Osteocyte (in vitro differentiated cells): ENCODE measurements around the gene HOTAIR. TPM values are rescaled to one million over a fixed set of nuclear protein-coding genes. Genes with fewer than 3 reads are reported as not detected.

ENCODE experiments used
- DNase-seq: peaks from one replicate; pipeline ENCODE4 v3.0.0; 2021; ENCODE audit warnings: mixed read lengths; ENCODE audit not compliant: unreplicated experiment; ENCODE audit errors: extremely low spot score
- H3K27ac Mint-ChIP-seq: one replicate; pipeline ENCODE4 v1.8.0; 2021; ENCODE audit warnings: mild to moderate bottlenecking, mixed read lengths; ENCODE audit not compliant: unreplicated experiment
- H3K27me3 Mint-ChIP-seq: one replicate; pipeline ENCODE4 v1.8.0; 2021; ENCODE audit warnings: mixed read lengths; ENCODE audit not compliant: unreplicated experiment
- H3K36me3 Mint-ChIP-seq: one replicate; pipeline ENCODE4 v1.8.0; 2021; ENCODE audit warnings: mixed read lengths; ENCODE audit not compliant: unreplicated experiment
- H3K4me1 Mint-ChIP-seq: one replicate; pipeline ENCODE4 v1.8.0; 2021; ENCODE audit warnings: mixed read lengths; ENCODE audit not compliant: unreplicated experiment
- H3K4me3 Mint-ChIP-seq: one replicate; pipeline ENCODE4 v1.8.0; 2021; ENCODE audit warnings: mild to moderate bottlenecking, moderate library complexity, mixed read lengths; ENCODE audit not compliant: unreplicated experiment
- H3K9me3 Mint-ChIP-seq: one replicate; pipeline ENCODE4 v1.8.0; 2021; ENCODE audit warnings: mixed read lengths; ENCODE audit not compliant: unreplicated experiment
- total RNA-seq: library from RNA; stranded (reverse); gene quantifications from 2 replicates; pipeline ENCODE4 v1.2.1, GENCODE V29; 2021
- TF ChIP-seq, protein P1 (sequence below): fragments of 200-600 bp; sonication (generic); IDR thresholded peaks from 2 replicates; pipeline ENCODE4 v1.5.0; 2021; ENCODE audit warnings: antibody characterized with exemption, mild to moderate bottlenecking, moderate library complexity

HOTAIR gene
- total RNA-seq, 1 donor from 2014 or later: not detected

- no peak overlapping the region for H3K27ac Mint-ChIP-seq
- peaks cover 91% of the 10 kb centered on the region for H3K27me3 Mint-ChIP-seq
- H3K4me3 Mint-ChIP-seq: no peak overlapping the region
- no peak for DNase-seq
- H3K36me3 Mint-ChIP-seq: no peaks in the 10 kb centered on the region
- TF ChIP-seq, protein P1, sequence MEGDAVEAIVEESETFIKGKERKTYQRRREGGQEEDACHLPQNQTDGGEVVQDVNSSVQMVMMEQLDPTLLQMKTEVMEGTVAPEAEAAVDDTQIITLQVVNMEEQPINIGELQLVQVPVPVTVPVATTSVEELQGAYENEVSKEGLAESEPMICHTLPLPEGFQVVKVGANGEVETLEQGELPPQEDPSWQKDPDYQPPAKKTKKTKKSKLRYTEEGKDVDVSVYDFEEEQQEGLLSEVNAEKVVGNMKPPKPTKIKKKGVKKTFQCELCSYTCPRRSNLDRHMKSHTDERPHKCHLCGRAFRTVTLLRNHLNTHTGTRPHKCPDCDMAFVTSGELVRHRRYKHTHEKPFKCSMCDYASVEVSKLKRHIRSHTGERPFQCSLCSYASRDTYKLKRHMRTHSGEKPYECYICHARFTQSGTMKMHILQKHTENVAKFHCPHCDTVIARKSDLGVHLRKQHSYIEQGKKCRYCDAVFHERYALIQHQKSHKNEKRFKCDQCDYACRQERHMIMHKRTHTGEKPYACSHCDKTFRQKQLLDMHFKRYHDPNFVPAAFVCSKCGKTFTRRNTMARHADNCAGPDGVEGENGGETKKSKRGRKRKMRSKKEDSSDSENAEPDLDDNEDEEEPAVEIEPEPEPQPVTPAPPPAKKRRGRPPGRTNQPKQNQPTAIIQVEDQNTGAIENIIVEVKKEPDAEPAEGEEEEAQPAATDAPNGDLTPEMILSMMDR: no peak
- H3K9me3 Mint-ChIP-seq: no peaks in the 10 kb centered on the region
- peaks cover 15% of the 10 kb centered on the region for H3K4me1 Mint-ChIP-seq
Observed at GRCh38 chr12:53964315-53964713, 10.4 kb downstream of the HOTAIR start.

DNA sequence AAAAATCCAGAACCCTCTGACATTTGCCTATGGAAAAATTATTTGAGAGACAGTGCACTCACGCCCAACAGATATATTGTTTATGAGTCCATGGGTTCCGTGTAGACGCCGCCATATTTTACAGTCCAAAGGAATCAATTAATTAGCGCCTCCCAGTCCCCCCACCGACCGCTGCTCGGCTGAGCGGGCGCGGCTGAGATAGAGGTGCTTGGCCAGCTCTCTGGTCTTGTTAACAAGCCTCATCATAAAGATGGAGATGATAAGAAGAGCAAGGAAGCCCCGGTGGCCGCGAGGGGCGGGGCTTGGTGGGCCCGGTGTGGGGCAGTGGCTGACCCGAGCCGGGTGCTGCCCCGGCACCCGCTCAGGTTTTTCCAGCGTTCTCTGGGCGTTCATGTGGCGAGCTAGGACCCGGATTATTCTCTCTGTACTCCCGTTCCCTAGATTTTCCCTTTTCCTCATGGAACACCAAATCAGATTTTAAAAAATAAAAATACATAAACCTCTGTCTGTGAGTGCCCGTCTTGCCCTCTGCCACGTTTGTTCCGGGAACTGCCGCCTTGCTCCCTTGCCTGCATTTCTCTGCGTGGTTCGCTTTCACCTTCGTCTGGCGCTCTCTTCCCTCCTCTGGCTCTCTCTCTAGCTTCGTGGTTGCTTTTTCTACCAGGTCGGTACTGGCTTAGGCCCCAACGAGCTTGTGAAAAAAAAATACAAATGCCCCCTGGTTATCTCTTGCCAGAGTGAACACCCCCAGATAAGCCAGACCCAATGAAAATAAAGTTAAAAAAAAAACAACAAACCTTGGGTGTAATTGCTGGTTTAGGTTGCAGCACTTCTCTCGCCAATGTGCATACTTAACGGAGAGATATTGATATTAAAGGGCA is 11.1 kb downstream of the HOTAIR start:
- H3K4me1 Mint-ChIP-seq: peaks cover 15% of the 10 kb centered on the region
- H3K4me3 Mint-ChIP-seq: no peak overlapping the region
- H3K27ac Mint-ChIP-seq: no peak overlapping the region
- DNase-seq: no peak
- H3K27me3 Mint-ChIP-seq: peaks cover 90% of the 10 kb centered on the region
- no peaks in the 10 kb centered on the region for H3K36me3 Mint-ChIP-seq
- H3K9me3 Mint-ChIP-seq: no peaks in the 10 kb centered on the region
- TF ChIP-seq, protein P1: no peak

DNA sequence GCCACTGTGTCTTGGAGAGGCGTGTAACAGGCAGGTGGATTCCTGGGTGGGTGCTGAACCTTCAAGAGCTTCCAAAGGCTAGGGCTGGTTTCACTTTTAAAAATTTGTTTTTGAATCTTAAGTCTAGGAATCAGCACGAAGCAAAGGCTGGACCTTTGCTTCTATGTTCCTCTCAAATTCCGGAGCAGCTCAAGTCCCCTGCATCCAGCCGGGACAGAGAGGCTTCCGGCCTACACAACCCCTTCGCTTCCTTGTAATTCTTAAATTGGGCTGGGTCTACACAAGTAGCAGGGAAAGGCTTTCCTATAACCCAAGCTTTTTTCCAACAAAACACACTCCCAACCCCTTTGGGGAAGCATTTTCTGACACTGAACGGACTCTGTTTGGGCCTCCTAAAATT is 11.7 kb downstream of the HOTAIR start:
- DNase-seq: no peak
- Mint-ChIP-seq H3K27me3 (peaks cover 90% of the 10 kb centered on the region), H3K27ac (no peak overlapping the region), H3K4me1 (peaks cover 15% of the 10 kb centered on the region), H3K9me3 (no peaks in the 10 kb centered on the region), H3K36me3 (no peaks in the 10 kb centered on the region), H3K4me3 (no peak overlapping the region)
- TF ChIP-seq, protein P1: no peak

GRCh38 chr12:53961025-53961761 is 13.6 kb downstream of the HOTAIR start:
- H3K4me3 Mint-ChIP-seq: no peak overlapping the region
- H3K27me3 Mint-ChIP-seq: peaks cover 89% of the 10 kb centered on the region
- H3K27ac Mint-ChIP-seq: no peak overlapping the region
- TF ChIP-seq, protein P1: no peak
- no peak for DNase-seq
- H3K4me1 Mint-ChIP-seq: peaks cover 9% of the 10 kb centered on the region
- H3K9me3 Mint-ChIP-seq: no peaks in the 10 kb centered on the region
- H3K36me3 Mint-ChIP-seq: no peaks in the 10 kb centered on the region
